ENCODE data around the gene KCNMA1. TPM values are rescaled to one million over a fixed set of nuclear protein-coding genes. Genes with fewer than 3 reads are reported as not detected.

Gene KCNMA1
- total and polyA plus RNA-seq, 9 of the 15 experiments (the other 6 are each of a cell fraction or from before 2014, with no cell fraction given): 0.01 to 0.95 (median 0.15) TPM; not detected in 4

DNA sequence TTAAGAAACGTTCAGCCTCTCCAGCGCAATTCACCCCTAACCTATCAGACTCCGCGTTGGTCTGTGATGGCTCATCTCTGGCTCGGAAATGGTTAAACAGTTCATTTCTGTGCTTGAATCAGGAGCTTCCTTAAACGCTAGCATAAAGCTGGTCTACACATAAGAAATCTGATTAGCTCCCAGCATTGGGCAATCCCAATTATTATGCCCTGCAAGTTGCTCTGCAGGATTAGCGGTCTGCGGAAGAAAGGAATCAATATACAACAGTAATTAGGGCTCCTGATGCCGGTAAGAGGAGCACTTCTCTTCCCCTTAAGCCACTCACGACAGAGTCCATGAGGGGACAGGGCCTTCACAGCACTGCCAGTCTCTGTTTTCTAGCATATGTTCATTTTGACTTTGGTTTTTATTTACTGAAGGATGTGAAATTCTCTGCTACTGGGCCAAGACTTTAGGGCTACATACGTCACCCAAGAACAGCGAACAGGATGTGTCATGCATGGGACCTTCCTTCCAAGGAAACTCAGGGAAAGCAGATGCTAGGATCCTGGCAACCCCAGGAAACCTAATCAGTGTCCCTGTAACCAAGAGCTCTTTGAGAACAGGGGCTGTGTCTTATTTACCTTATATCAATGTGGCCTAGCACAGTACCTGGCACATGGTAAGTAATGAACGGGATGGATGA is 324.4 kb downstream of the KCNMA1 start:
- H3K4me2 ChIP-seq (ENCODE audit: insufficient read depth, low read length): no peak overlapping the region
- no peak overlapping the region for H3K9ac ChIP-seq (ENCODE audit: insufficient read depth in 1 of 2, low read depth in 2 of 2, low read length in 2 of 2)
- no peaks in the 10 kb centered on the region for H3K36me3 ChIP-seq (ENCODE audit: control insufficient read depth, insufficient read depth, low read length)
- H3K9me3 ChIP-seq (replicated peaks; ENCODE audit: control insufficient read depth, insufficient read depth, low read depth, low read length): no peaks in the 10 kb centered on the region
- no peaks in the 10 kb centered on the region for H3K9me1 ChIP-seq (ENCODE audit: control insufficient read depth, insufficient read depth, low read length)
- no peak for FAIRE-seq
- WGBS (ENCODE audit: insufficient coverage, low coverage, missing lambda C conversion rate): under 1% methylated on average over 13 of the region's 13 CpGs
- intact Hi-C loops (cut with micrococcal nuclease): no loop called here
- H3K4me1 ChIP-seq (replicated peaks in 1 of 2; ENCODE audit: control insufficient read depth in 2 of 2, insufficient read depth in 2 of 2, low read length in 2 of 2): no peaks in the 10 kb centered on the region
- H3K79me2 ChIP-seq (ENCODE audit: control insufficient read depth, insufficient read depth, low read length): no peaks in the 10 kb centered on the region
- no peaks in the 10 kb centered on the region; the same call in 1 of the 2 replicates for H4K20me1 ChIP-seq (replicated peaks; ENCODE audit: control insufficient read depth, insufficient read depth, low read length)
- H2AFZ ChIP-seq (ENCODE audit: low read depth, low read length): no peak overlapping the region
- in situ Hi-C loops (cut with MboI): no loop called here
- no peak for ATAC-seq
- TF ChIP-seq, protein P1, sequence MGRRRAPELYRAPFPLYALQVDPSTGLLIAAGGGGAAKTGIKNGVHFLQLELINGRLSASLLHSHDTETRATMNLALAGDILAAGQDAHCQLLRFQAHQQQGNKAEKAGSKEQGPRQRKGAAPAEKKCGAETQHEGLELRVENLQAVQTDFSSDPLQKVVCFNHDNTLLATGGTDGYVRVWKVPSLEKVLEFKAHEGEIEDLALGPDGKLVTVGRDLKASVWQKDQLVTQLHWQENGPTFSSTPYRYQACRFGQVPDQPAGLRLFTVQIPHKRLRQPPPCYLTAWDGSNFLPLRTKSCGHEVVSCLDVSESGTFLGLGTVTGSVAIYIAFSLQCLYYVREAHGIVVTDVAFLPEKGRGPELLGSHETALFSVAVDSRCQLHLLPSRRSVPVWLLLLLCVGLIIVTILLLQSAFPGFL (CRISPR knock-in tag; IDR thresholded peaks at IDR 0.05): no peak
- TF ChIP-seq PHF20 (IDR thresholded peaks at IDR 0.05; ENCODE audit: partially characterized antibody) (no peak), RBFOX2 (IDR thresholded peaks at IDR 0.05; ENCODE audit: low read depth, low read length) (no peak), ZNF695 (CRISPR knock-in tag; IDR thresholded peaks at IDR 0.05) (no peak), POLR2G (IDR thresholded peaks at IDR 0.05; ENCODE audit: low read depth, low read length) (no peak), PTBP1 (IDR thresholded peaks at IDR 0.05; ENCODE audit: low read depth, low read length) (no peak), MXI1 (IDR thresholded peaks at IDR 0.05; ENCODE audit: low read depth, low read length) (no peak), YBX1 (IDR thresholded peaks at IDR 0.05) (no peak), SIN3B (IDR thresholded peaks at IDR 0.05; ENCODE audit: low read depth) (no peak), HSF4 (CRISPR knock-in tag; IDR thresholded peaks at IDR 0.05; ENCODE audit: borderline replicate concordance) (no peak), CREBBP (IDR thresholded peaks at IDR 0.05; ENCODE audit: low read depth, low read length) (no peak), BRD9 (IDR thresholded peaks at IDR 0.05; ENCODE audit: low read depth, partially characterized antibody) (no peak)
- TF ChIP-seq, protein P2, sequence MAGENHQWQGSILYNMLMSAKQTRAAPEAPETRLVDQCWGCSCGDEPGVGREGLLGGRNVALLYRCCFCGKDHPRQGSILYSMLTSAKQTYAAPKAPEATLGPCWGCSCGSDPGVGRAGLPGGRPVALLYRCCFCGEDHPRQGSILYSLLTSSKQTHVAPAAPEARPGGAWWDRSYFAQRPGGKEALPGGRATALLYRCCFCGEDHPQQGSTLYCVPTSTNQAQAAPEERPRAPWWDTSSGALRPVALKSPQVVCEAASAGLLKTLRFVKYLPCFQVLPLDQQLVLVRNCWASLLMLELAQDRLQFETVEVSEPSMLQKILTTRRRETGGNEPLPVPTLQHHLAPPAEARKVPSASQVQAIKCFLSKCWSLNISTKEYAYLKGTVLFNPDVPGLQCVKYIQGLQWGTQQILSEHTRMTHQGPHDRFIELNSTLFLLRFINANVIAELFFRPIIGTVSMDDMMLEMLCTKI (IDR thresholded peaks at IDR 0.05; ENCODE audit: partially characterized antibody): no peak
- CTCF ChIA-PET (ENCODE audit: low intra/inter-chr PET ratio): no interaction called here
- no peak overlapping the region for H3K4me3 ChIP-seq
- no peak overlapping the region for H3K27ac ChIP-seq (ENCODE audit: extremely low read depth, low read depth, low read length)
- POLR2A ChIA-PET: interaction anchor here (0.6 kb wide), 1 partner anchor 1054 kb away, joined by 3 read pairs; no protein-coding TSS in a partner anchor
- no TSS peak for BruUV-seq (replicated peaks)
- H3K27me3 ChIP-seq (ENCODE audit: control insufficient read depth in 2 of 2, insufficient read depth in 2 of 2, low read length in 2 of 2): peaks cover 2 to 12% of the 10 kb centered on the region in 2 experiments; a peak in 2 of 5 replicates
- no peak for DNase-seq (ENCODE audit: extremely low read depth in 1 of 4, low spot score in 3 of 4)
